H1 (cell line): ENCODE results near the gene GJD3. TPM values are rescaled to one million over a fixed set of nuclear protein-coding genes. Genes with fewer than 3 reads are reported as not detected.

Source experiments
- ATF2 ChIP-seq: IDR thresholded peaks from 2 replicates; pipeline ENCODE4 v1.6.1; 2012; ENCODE audit warnings: low read length, inconsistent platforms
- CTBP2 ChIP-seq: IDR thresholded peaks from 2 replicates; pipeline ENCODE4 v1.7.0; 2011; ENCODE audit warnings: borderline replicate concordance, mild to moderate bottlenecking, moderate library complexity, mixed read lengths, low read length; ENCODE audit not compliant: insufficient read depth, insufficient read length
- E2F6 ChIP-seq: IDR thresholded peaks from 2 replicates; pipeline ENCODE4 v1.6.1; 2012; ENCODE audit warnings: inconsistent platforms
- FOSL1 ChIP-seq: IDR thresholded peaks from 2 replicates; pipeline ENCODE4 v1.6.1; 2011; ENCODE audit warnings: mild to moderate bottlenecking, low read depth, low read length, moderate library complexity; ENCODE audit not compliant: insufficient read depth
- GTF2F1 ChIP-seq: IDR thresholded peaks from 2 replicates; pipeline ENCODE4 v1.6.1; 2012; ENCODE audit warnings: low read depth, low read length, improper control_type of control experiment, borderline replicate concordance
- KDM1A ChIP-seq: fragments of 200-600, 300-600 bp; sonication (generic); IDR thresholded peaks from 2 replicates; pipeline ENCODE4 v1.7.1; 2016; ENCODE audit warnings: mild to moderate bottlenecking, low read length, borderline replicate concordance
- KDM4A ChIP-seq: IDR thresholded peaks from one replicate; pipeline ENCODE4 v1.7.1; 2012; ENCODE audit warnings: low read depth, mild to moderate bottlenecking, moderate library complexity, low read length, inconsistent platforms; ENCODE audit not compliant: severe bottlenecking
- NRF1 ChIP-seq: IDR thresholded peaks from 2 replicates; pipeline ENCODE4 v1.6.1; 2011; ENCODE audit warnings: mild to moderate bottlenecking, low read depth, low read length, improper control_type of control experiment
- TEAD4 ChIP-seq: IDR thresholded peaks from 2 replicates; pipeline ENCODE4 v1.6.1; 2012; ENCODE audit warnings: low read depth, low read length, inconsistent platforms, mixed read lengths
- polyA plus RNA-seq, 7 experiments: library from polyadenylated mRNA; depleted of rRNA in 3 of 7; stranded (reverse) in 5 of 7; unstranded in 2 of 7; fragments of >200 nt in 5 of 7; fragments of 200-250 nt in 2 of 7; gene quantifications; 1 replicate in 5 of 7; 2 replicates in 1 of 7; 4 replicates in 1 of 7; pipeline versions ENCODE4 v1.2.1 to v1.2.3, GENCODE V29; 2011 to 2013; ENCODE audit warnings: missing spikeins in 2 of 7, mixed read lengths in 2 of 7
- total RNA-seq: library from RNA; stranded (reverse); fragmentation: NEBNext Ultra II Directional; extraction: Animal tissue kit (Norgen Biotek cat#: 25700); gene quantifications from 2 replicates; pipeline ENCODE4 v1.2.1, GENCODE V29; 2021

The GJD3 gene
- total and polyA plus RNA-seq, 2 of the 8 experiments (the other 6 are each of a cell fraction or from before 2014, with no cell fraction given), result 0.53 to 1.9 TPM

GRCh38 chr17:40356990-40357881, 7.3 kb downstream of the GJD3 start (continued):
- TF ChIP-seq CTBP2 (no peak), GTF2F1 (no peak), ATF2 (no peak), FOSL1 (no peak), E2F6 (no peak), TEAD4 (no peak), NRF1 (no peak), KDM4A (no peak), KDM1A (no peak)
